GM18498 (cell line): ENCODE data around the gene SNX25.
"Not testable (repeated sequence)": the region's sequence is repeated elsewhere in the genome, so short reads cannot be mapped to it uniquely, and the experiment has no call there.

Experiments used
- ATAC-seq: cut with Tn5 transposase; IDR thresholded peaks from one replicate; pipeline ENCODE4 v1.9.1; 2021; ENCODE audit warnings: mild to moderate bottlenecking, moderate library complexity; ENCODE audit not compliant: unreplicated experiment

SNX25 gene

DNA sequence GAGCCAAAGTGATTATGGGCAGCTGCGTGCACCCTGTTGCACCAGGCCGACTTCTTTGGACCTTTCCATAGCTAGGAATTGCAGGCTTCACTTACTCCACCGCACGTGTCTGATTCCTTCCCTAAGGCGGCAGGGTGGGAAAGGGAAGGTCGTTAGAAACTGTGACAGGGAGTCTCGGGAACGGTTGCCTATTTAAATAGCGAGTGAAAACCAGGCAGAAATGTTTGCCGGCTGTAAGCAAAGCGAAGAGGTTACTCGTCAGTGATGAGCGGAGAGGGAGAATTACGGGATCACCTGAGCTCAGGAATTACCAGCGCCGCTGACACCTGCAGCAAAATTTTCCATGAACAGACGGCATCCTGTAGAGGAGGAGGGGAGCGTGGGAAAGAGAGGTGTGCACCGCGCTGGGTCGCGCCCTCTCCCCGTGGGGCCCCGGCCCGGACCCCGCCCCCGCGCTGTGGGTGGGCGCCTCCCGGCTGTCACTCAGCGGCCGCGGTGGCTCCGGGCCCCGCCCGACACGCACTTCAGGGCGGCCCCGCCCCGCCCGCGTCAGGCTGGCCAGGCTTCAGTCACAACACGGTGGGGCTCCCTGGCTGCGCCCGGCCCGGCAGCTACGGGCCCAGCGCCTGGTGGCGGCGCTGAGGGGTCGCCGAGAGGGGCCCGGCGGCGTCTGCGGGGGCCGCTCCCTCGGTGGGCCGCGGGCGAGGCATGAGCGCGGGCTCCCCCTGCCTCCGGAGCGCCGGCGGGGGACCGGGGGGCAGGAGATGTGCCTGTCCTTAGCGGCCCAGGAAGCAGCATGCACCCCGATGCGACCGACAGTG, at the start of gene SNX25:
SNX25 (plus strand) TSS at position 568 of the 821 bp plus-strand sequence; CDS start at position 797, 229 bp downstream.
- ATAC-seq: peak; percentile 82

DNA sequence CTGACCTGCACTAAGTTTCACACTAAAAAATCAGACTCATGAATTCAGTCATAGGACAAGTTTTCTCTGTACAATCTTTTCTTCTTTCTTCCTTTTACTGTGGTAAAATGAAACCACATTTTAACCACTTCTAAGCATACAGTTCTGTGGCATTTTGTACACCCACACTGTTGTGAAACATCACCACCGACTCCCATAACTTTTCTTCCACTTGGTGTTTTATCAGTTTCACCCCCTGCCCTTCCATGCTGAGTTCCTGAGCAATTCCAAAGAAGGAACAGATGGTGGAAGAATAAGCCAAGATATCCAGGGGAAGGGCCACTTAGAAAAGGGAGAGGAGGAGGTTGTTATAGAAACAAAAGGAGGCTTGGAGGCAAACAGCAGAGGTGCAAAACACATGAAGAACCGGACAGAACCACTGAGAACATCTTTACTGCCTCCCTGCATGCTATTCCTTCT, 43.8 kb upstream of the SNX25 start:
- peak; percentile 94 for ATAC-seq

DNA sequence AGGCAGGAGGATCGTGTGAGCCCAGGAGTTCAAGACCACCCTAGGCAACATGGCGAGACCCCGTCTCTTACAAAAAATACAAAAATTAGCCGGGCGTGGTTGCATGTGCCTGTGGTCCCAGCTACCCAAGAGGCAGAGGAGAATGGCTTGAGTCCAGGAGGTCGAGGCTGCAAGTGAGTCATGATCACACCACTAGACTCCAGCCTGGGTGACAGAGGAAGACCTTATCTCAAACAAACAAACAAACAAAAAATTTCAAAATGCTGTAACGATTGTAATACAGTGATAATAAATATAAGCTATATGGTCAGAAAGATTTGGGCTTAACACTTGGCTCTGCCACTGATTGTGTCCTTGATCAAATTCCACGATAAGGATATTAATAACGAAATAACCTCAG, 42.2 kb upstream of the SNX25 start:
- ATAC-seq: no peak

DNA sequence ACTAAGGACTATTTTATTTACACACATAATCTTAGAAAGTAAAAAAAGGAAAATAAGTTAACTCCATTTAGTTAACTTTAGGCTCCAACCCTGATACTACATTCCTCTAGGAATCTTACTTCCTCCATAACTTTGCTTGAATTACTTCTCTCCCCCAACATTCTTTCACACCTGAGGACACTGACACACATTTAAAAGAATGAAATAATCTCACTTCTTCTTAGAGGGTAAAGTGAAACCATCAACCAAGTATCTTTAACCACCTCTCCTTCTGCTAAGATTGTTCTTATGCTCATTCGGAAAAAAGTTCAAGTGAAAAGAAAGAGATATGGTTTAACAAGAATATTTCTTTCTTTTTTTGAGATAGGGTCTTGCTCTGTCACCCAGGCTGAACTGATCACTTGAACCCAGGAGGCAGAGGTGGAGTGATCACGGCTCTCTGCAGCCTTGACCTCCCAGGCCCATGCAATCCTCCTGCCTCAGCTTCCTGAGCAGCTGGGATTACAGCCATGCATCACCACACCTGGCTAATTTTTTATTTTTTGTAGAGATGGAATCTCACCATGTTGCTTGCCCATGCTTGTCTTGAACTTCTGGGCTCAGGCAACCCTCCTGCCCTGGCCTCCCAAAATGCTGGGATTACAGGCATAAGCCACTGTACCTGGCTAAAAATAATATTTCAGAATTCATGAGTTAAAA, 37.9 kb upstream of the SNX25 start:
- peak; percentile 87 for ATAC-seq

DNA sequence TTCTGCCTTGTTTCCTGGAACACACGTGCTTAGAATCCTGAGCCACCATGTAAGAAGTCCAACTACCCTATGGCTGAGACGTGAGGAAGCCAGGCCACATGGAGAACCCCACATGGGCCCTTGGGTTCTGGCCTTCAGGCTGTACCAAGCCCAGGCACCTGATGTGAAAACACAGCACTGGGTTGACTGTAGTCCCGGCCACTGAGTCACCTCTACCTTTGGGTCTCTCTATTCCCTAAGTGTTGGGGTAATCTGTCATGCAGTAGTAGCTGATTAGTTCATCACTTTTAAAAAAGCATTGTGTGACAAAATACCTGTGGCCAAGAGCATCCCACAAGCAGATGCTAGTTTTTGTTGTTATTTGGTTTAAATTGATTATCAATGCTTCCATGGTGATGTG, 29.9 kb upstream of the SNX25 start:
- ATAC-seq: no peak

DNA sequence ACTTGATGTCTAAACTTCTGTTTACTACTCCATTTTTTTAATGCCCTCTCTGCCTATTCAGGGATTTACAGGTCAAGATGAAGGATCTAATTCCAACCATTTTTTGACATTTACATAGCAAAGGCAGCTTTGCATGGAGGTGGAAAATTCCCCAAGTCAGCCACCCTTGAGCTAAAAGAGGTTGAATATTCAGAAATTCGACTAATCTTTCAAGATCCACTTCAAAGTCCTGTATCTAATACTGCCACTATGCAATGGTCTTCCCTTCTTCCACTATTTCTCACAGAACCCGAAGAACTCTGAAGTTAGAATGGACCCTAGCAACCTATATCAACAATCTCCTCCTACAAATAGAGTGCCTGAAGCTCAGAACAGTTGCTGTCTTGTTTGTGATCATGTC, 27.2 kb upstream of the SNX25 start:
- no peak for ATAC-seq

DNA sequence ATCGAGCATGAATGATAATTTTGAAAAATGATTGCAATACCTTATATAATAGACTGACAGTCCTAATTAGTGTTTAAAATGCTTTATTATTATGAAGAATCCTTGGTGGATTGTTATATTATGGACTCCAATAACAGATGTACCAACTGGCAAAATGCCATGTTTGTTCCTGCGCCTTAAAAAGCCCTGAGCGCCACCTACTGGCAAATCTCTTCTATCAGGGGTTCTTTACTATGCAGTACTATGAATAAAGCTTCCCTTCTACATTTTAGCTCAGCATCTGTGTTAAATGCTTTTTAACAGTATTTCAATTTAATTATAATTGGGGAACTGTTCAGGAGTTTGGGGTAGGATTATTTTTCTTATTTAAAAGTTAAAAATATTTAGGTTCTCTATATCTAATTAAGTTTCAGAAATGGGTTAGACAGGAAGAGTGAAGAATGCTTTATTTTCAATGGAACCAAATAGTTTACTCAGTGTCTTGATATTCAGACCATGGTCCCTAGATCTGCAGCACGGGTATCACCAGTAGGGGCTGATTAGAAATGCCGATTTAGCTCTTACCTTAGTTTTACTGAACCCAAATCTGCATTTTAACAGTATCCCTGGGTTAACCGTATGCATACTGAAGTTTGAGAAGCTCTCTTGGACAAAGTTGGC, 25.6 kb upstream of the SNX25 start:
- peak; percentile 66 for ATAC-seq

DNA sequence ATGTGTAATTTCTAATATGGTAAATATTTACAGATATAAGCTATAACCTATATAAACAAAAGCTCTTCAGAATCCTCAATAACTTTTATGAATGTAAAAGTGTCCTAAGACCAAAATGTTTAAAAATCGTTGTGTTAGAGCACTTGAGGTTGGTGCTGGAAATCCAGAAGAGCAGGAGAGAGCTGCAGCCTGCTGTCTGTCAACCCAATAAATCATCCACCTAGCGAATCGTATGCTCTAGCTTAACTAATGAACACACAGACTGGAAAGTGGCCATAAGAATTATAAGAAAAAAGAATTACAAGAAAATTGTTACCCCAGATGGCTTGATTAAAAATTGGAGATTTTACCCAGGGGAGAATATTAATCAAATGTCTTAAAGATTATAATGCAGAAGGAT, 22.6 kb upstream of the SNX25 start:
- ATAC-seq: no peak

DNA sequence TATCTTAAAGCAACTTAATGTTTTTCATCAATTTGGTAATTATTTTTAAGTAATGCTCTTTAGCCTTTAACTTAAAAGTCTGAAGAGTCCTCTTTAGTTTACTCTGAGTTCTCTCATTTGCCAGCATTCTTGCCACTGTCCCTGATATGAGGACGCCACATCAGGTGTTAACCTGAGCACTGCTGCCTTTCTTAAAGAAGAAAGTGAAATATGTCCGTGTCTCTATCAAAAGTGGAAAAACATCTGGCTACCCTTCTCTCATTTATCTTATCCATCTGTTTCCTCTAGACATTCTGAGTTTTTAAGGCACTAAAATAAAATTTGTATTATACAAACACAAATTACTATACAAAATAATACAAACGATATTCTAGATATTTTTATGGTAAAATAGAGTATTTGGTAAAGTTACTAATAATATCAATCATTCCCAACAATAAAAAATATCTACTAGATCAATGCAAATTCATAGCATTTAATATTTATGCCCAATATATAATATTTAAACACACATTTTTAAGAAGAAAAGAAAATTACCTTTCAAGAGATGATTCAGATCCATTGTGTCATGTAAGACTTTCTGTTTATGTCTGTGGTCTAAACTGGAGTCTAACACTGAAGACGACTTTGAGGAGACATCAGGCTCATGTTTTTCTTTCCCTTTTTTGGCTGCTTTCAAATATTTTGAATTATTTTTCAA, 19.6 kb upstream of the SNX25 start:
- no peak for ATAC-seq

DNA sequence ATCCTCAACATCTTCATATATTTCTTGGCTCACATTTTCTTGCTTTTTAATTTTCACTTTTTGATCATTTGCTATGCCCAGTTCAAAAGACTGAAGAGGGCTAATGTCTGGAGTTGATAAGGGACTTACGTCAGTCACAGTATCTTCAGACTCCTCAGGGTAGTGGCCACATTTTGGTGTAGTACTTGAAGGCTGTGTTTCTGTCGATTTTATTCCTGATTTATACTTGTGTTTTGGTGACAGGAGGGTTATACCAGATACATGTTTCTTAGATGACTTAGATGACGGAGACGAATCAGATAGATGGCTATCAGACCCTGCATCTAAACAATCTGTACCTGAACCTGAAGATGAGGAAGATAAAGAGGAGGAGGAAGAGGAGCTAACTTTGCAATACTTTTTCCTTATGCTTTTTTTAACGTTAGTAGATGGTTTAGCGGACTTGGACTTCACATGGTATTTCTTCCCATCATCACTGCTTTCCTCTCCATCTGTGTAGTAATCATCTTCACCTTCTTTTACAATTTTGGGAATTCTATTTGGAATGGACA, 19.0 kb upstream of the SNX25 start:
- no peak for ATAC-seq

DNA sequence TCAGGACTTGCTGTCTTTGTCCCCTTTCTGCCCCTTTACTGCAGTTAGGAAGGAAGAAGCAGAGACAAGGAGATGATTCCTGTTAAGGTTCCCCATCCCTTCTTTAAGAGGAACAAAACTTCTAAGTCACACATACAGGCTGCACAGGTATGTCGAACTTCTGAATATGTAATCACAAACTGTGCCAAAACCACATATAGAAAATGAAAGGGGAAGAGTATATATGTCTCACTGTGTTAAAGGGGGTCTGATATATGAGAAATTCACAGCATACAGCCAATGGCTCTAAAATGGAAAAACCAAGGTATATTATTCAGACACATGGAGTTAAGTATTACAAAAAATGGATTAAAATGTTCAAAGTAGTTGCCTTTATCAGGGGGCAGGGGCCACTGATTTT, 17.3 kb upstream of the SNX25 start:
- ATAC-seq: peak; percentile 90

DNA sequence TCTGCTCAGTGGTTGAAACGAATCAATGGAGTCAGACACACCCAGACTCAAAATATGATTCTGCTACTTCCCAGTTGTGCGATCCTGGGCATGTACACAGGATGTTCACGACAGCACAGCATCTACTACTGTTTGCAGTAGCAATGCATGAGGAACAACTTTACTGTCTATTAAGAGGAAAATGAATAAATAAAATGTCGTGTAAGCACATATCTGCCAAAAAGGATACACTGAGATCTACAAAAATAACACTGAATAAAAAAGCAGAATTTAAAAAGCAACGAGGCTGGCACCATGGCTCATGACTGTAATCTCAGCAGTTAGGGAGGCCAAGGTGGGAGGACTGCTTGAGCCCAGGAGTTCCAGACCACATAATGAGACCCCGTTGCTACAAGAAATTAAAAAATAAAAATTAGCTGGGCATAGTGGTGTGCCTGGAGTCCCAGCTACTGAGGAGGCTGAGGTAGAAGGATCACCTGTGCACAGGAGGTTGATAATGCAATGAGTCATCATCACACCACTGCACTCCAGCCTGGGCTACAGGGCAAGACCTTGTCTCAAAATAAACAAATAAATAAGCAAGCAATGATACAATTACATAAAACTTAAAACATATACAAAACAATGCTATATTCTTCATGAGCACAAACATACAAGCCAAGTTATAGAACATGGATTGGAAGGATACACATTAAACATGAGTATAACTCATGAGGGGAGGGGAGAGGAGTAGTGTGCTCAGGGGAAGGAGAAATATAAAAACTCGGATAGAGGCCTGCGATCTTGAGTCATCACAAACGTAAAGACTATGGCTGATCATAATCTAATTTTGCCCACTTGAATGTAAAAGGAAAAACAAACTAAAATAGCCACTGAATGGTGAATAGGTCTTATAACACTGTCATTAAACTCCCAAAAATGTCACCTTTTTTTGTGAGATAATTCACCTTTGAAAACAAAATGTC, 14.2 kb upstream of the SNX25 start:
- ATAC-seq: no peak

DNA sequence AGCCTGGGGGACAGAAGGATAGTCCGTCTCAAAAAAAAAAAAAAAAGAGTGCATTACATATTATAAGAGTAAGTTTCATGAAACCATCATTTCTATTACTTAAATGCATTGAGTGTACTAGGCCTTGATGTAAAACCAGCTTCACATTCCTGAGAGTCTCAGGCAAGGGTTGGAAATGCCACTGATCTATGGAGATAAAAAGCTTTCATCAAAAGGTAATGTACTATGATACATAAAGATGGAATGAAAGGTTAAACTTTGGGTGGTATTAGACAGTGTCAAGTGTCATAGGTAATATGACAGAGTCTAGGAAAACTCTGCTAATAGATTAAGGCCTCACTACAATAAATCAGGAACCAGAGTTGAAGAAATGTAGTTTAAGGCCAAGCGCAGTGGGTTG, 13.0 kb upstream of the SNX25 start:
- ATAC-seq: no peak

DNA sequence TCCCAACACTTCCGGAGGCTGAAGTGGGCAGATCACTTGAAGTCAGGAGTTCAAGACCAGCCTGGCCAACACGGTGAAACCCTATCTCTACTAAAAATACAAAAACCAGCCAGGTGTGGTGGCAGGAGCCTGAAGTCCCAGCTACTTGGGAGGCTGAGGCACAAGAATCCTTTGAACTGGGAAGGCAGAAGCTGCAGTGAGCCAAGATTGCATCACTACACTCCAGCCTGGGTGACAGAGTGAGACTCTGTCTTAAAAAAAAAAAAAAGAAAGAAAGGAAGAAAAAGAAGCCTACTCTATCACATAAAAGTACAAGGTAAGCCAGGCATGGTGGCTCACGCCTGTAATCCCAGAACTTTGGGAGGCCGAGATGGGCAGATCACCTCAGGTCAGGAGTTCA, 11.2 kb upstream of the SNX25 start:
- not testable (repeated sequence) for ATAC-seq

DNA sequence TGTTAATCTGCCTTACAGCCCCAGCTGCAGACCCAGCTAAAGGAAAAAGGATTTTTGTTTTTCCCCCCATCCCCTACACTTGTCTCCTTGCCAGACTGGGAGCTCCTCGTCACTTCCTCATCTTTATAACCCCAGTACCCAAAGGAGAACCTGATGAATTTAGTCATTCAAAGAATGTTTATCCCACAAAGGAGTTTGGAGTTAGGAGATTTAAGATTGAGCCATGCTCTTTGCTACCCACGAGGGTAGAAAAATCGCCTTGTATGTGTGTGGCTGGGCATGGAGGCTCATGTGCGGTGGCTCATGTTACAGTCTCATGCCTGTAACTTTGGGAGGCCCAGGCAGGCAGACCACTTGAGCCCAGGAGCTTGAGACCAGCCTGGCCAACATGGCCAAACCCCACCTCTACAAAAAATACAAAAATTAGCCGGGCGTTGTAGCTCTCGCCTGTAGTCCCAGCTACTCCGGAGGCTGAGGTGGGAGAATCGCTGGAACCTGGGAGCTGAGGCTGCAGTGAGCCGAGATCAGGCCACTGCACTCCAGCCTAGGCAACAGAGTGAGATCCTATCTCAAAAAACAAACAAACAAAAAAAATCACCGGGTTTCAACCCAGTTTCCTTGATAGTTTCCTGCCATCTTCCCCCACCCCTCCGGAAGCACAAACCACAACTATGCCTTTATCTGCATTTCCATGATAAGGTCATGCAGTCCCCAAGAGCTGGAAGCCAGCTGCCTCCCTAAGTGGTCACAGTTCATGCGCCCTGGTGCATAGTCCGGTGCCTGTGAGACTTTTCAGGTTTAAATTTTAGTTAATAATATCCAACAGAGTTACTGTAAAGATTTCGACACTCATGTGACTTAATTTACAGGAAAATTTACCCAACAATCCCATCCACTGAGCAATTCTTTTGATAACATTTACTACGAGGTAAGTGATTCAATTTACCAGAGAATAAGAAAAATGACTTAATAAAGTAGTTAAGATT, 7.1 kb upstream of the SNX25 start:
- no peak for ATAC-seq

DNA sequence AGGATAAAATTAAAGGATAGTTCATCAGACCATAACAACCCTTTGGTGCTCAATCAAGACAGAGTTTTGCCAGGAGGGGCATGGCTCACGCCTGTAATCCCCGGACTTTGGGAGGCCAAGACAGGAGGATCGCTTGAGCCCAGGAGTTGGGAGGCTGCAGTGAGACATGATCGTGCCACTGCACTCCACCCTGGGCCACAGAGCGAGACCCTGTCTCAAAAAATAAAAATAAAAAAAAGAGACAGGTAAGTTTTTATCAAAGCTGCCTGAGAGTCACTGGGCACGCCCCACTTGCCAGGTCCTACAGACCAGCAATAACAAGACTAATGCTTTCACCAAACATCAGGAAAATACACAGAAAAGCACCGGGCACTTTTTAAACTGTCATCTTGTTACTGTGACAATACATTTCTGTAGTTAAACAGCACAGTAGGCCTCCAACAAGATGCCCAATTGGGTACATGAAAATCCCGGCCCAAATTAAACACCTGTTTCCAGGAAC, 6.4 kb upstream of the SNX25 start:
- ATAC-seq: peak; percentile 2

DNA sequence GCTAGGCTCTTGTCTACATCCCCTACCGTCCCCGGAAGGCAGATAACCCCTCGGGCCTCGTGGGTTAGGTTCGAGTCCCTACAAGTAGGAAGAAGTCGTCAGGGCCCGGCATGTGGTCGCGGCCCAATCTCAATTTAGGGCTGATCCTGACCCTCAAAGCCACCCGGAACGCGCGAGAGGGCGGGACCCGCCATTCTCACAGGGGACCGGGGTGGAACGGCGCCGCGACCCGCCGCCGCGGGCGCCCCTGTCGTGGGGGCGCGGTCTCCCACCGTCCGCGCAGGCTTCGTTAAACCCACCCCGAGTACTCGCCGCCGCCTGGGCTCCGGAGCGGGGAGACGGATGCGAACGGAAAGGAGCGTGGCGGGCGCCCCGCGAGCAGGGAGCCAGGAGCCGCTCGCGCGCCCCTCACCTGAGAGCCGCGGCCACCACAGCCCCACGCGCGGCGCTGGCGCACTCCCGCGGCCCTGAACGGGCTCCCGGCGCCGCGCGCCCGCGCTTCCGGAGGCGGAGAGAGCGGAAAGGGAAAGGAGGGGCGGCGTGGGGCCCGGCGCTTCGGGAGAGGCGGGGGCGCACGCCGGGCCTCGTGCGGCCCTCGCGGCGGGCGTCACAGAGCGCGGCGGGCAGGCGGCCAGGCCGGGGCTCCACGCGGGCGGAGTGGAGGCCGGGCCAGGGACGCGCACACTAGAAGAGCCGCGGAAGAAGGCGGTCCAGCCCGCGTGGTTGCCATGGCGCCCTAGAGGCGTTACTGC, 5.7 kb upstream of the SNX25 start, which contains the start of gene CFAP97:
CFAP97 (minus strand) TSS at position 515 of the 752 bp plus-strand sequence. CDS start 12,804 bp downstream, outside the sequence.
- ATAC-seq: peak; percentile 85
